ENCODE data around the gene RAD23B. TPM values are rescaled to one million over a fixed set of nuclear protein-coding genes. Genes with fewer than 3 reads are reported as not detected.

Gene RAD23B
- total RNA-seq, 1 donor, result 157 TPM

- Histone ChIP-seq H3K36me3 (ENCODE audit: insufficient read depth, low read length) (no peaks in the 10 kb centered on the region), H2AFZ (ENCODE audit: low read length) (no peak overlapping the region), H3K27me3 (ENCODE audit: insufficient read depth, low read length) (no peaks in the 10 kb centered on the region), H4K20me1 (ENCODE audit: insufficient read depth, low read length) (peaks cover 61% of the 10 kb centered on the region), H3K4me2 (ENCODE audit: insufficient read depth, low read length) (peak overlapping the region; percentile 87), H3K9me3 (ENCODE audit: low read depth, low read length) (no peaks in the 10 kb centered on the region), H3K4me3 (ENCODE audit: insufficient read depth, low read length) (peak overlapping the region; percentile 93), H3K27ac (ENCODE audit: low read depth, low read length) (peak overlapping the region; percentile 93), H3K79me2 (ENCODE audit: insufficient read depth, low read length) (peaks cover 72% of the 10 kb centered on the region), H3K4me1 (ENCODE audit: insufficient read depth, low read length) (peaks cover 32% of the 10 kb centered on the region)
- TF ChIP-seq CTCF (IDR thresholded peaks at IDR 0.05; ENCODE audit: extremely low read depth, low read depth, low read length), result no peak
- no peak for DNase-seq (ENCODE audit: insufficient read length, low spot score, missing footprints)
Observed at GRCh38 chr9:107285286-107285685, 2.2 kb downstream of the RAD23B start.

DNA sequence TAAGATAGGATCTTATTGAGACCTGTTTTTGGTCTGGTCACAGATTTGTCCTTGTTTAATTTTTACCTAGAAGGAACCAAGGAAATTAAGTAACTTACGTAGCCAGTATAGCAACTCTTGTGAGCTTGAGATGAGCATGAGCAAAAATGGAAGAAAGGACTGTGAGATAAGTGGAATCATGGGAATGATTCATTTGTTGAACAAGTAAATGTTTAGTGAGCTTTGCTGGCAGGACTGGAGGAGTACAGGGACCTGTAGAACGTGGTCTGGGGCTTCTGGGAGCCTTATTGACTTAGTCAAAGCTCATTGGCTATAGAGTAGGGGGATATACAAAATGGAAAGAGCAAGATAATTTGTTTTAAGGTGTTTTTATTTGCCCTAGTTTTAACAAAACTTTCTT lies 3.0 kb downstream of the RAD23B start:
- Histone ChIP-seq H3K27me3 (ENCODE audit: insufficient read depth, low read length) (no peaks in the 10 kb centered on the region), H2AFZ (ENCODE audit: low read length) (no peak overlapping the region), H3K4me3 (ENCODE audit: insufficient read depth, low read length) (peak overlapping the region; percentile 93), H3K79me2 (ENCODE audit: insufficient read depth, low read length) (peaks cover 80% of the 10 kb centered on the region), H3K4me1 (ENCODE audit: insufficient read depth, low read length) (peaks cover 32% of the 10 kb centered on the region), H3K4me2 (ENCODE audit: insufficient read depth, low read length) (peak overlapping the region; percentile 87), H3K27ac (ENCODE audit: low read depth, low read length) (peak overlapping the region; percentile 93), H3K36me3 (ENCODE audit: insufficient read depth, low read length) (no peaks in the 10 kb centered on the region), H4K20me1 (ENCODE audit: insufficient read depth, low read length) (peaks cover 69% of the 10 kb centered on the region), H3K9me3 (ENCODE audit: low read depth, low read length) (no peaks in the 10 kb centered on the region)
- DNase-seq (ENCODE audit: insufficient read length, low spot score, missing footprints), result no peak
- no peak for TF ChIP-seq CTCF (IDR thresholded peaks at IDR 0.05; ENCODE audit: extremely low read depth, low read depth, low read length)

GRCh38 chr9:107288701-107289100 lies 5.6 kb downstream of the RAD23B start:
- H3K27me3 ChIP-seq (ENCODE audit: insufficient read depth, low read length), result no peaks in the 10 kb centered on the region
- no peak overlapping the region for H3K4me3 ChIP-seq (ENCODE audit: insufficient read depth, low read length)
- no peak for TF ChIP-seq CTCF (IDR thresholded peaks at IDR 0.05; ENCODE audit: extremely low read depth, low read depth, low read length)
- no peak overlapping the region for H3K27ac ChIP-seq (ENCODE audit: low read depth, low read length)
- DNase-seq (ENCODE audit: insufficient read length, low spot score, missing footprints), result no peak
- peaks cover 3% of the 10 kb centered on the region for H3K36me3 ChIP-seq (ENCODE audit: insufficient read depth, low read length)
- H4K20me1 ChIP-seq (ENCODE audit: insufficient read depth, low read length), result peaks cover 92% of the 10 kb centered on the region
- H3K4me1 ChIP-seq (ENCODE audit: insufficient read depth, low read length), result peaks cover 32% of the 10 kb centered on the region
- peaks cover 100% of the 10 kb centered on the region for H3K79me2 ChIP-seq (ENCODE audit: insufficient read depth, low read length)
- no peak overlapping the region for H2AFZ ChIP-seq (ENCODE audit: low read length)
- H3K4me2 ChIP-seq (ENCODE audit: insufficient read depth, low read length), result no peak overlapping the region
- no peaks in the 10 kb centered on the region for H3K9me3 ChIP-seq (ENCODE audit: low read depth, low read length)

- no peak overlapping the region for H2AFZ ChIP-seq (ENCODE audit: low read length)
- no peak overlapping the region for H3K27ac ChIP-seq (ENCODE audit: low read depth, low read length)
- no peak overlapping the region for H3K4me3 ChIP-seq (ENCODE audit: insufficient read depth, low read length)
- no peak for TF ChIP-seq CTCF (IDR thresholded peaks at IDR 0.05; ENCODE audit: extremely low read depth, low read depth, low read length)
- H4K20me1 ChIP-seq (ENCODE audit: insufficient read depth, low read length), result peaks cover 94% of the 10 kb centered on the region
- H3K4me1 ChIP-seq (ENCODE audit: insufficient read depth, low read length), result peaks cover 24% of the 10 kb centered on the region
- DNase-seq (ENCODE audit: insufficient read length, low spot score, missing footprints), result no peak
- H3K4me2 ChIP-seq (ENCODE audit: insufficient read depth, low read length), result peak overlapping the region; percentile 3
- H3K36me3 ChIP-seq (ENCODE audit: insufficient read depth, low read length), result peaks cover 3% of the 10 kb centered on the region
- H3K9me3 ChIP-seq (ENCODE audit: low read depth, low read length), result no peaks in the 10 kb centered on the region
- peaks cover 100% of the 10 kb centered on the region for H3K79me2 ChIP-seq (ENCODE audit: insufficient read depth, low read length)
- H3K27me3 ChIP-seq (ENCODE audit: insufficient read depth, low read length), result no peaks in the 10 kb centered on the region
Observed at GRCh38 chr9:107290619-107291018, 7.5 kb downstream of the RAD23B start.

Measured in osteoblast (primary cell).